C4-2B (cell line): Measurements from ENCODE around the gene DCLK2.

Source experiments
- CTCF ChIP-seq: fragments of 450-650 bp; conservative IDR thresholded peaks from 2 replicates; pipeline ENCODE4 v1.5.1; 2017; ENCODE audit warnings: mild to moderate bottlenecking
- ZFX ChIP-seq: fragments of 450-650 bp; IDR thresholded peaks from 2 replicates; pipeline ENCODE4 v1.6.1; 2017

GRCh38 chr4:150142831-150143230 is 64.6 kb downstream of the DCLK2 start:
- TF ChIP-seq ZFX (no peak), CTCF (no peak)
